ENCODE results near the gene FRMPD4.

Gene FRMPD4

DNA sequence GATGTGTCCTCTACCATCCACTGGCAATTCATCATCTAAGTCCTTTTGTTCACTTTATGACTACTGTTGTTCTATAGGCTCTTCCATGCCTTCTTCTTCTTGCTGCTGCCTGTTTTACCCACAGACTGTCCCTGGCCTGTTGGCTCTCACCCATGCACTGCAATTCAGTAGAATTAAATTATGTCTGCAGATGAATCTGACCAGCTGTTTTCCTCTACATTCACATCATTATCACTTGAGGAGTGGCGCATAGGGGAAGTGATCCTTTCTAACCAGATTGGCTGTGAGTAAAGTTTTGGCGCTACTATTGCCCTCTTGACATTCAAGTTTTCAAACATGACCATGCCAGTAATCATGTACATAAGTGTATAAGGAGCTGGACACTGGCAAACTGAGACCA lies 91.7 kb downstream of the FRMPD4 start:
- no peak for DNase-seq (ENCODE audit: low read depth)
- TF ChIP-seq, protein P1, sequence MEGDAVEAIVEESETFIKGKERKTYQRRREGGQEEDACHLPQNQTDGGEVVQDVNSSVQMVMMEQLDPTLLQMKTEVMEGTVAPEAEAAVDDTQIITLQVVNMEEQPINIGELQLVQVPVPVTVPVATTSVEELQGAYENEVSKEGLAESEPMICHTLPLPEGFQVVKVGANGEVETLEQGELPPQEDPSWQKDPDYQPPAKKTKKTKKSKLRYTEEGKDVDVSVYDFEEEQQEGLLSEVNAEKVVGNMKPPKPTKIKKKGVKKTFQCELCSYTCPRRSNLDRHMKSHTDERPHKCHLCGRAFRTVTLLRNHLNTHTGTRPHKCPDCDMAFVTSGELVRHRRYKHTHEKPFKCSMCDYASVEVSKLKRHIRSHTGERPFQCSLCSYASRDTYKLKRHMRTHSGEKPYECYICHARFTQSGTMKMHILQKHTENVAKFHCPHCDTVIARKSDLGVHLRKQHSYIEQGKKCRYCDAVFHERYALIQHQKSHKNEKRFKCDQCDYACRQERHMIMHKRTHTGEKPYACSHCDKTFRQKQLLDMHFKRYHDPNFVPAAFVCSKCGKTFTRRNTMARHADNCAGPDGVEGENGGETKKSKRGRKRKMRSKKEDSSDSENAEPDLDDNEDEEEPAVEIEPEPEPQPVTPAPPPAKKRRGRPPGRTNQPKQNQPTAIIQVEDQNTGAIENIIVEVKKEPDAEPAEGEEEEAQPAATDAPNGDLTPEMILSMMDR (IDR thresholded peaks at IDR 0.05; ENCODE audit: low read depth, low read length, missing control alignments) = no peak
- no peak overlapping the region for H3K4me3 ChIP-seq (ENCODE audit: low read depth, low read length)

DNA sequence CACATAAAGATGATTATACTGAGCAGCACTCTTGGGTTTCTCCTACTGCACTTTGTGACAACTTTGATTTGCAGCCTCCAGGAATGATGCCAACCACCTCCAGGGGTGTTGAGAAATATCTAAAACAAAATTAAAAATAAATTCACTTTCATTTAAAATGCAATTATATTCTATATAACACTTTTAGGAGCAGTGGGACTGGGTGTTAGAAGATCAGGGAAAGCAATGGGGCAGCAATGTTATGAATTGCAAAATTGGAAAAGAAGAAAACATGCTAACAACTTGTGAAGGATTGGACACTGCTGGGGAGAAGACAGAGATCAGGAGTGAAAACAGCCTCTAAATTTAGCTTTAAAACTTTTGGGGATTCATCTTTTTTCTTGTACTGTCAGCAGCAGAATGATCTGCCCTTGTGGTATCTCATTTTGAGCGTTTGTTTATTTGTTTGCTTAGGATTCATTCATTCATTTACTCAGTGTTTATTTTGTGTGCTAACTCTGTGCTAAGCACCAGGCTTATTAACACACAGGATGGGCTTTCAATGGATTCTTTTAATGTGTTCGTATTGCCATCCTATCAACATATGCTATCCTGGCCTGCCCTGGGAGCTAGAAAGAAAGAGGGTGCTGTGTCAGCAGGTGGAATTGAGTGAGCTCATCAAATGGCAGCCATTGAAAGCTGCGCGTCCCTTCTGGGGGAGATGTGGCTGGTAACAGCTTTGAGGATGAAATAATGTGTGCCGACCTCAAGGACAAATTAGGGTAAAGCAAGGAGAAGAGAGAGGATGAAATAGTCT lies 96.5 kb downstream of the FRMPD4 start:
- TF ChIP-seq, protein P1 (IDR thresholded peaks at IDR 0.05; ENCODE audit: low read depth, low read length, missing control alignments) = no peak
- DNase-seq (ENCODE audit: low read depth) = no peak
- H3K4me3 ChIP-seq (ENCODE audit: low read depth, low read length) = no peak overlapping the region

DNA sequence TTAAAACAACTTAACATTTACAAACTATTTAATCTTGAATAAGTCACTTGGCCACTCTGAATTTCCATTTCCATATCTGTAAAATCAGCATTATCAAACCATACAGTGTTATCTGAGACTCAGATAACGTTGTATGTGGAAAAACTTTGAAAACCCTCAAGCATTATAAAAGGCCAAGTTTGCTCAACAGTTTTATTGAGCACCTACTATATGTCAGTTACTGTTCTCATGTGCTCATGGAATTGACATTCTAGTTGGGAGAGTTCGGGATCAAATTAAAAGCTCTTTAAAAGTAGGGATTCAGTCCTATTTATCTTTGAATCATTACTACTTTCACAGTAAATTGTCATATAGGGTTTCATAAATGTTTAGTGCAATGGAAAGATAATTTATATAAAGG lies 97.9 kb downstream of the FRMPD4 start:
- TF ChIP-seq, protein P1 (IDR thresholded peaks at IDR 0.05; ENCODE audit: low read depth, low read length, missing control alignments) = no peak
- no peak for DNase-seq (ENCODE audit: low read depth)
- no peak overlapping the region for H3K4me3 ChIP-seq (ENCODE audit: low read depth, low read length)

- TF ChIP-seq, protein P1 (IDR thresholded peaks at IDR 0.05; ENCODE audit: low read depth, low read length, missing control alignments) = no peak
- DNase-seq (ENCODE audit: low read depth) = no peak
- H3K4me3 ChIP-seq (ENCODE audit: low read depth, low read length) = no peak overlapping the region
These were observed 98.9 kb downstream of the FRMPD4 start for GRCh38 chrX:12237131-12237530.

DNA sequence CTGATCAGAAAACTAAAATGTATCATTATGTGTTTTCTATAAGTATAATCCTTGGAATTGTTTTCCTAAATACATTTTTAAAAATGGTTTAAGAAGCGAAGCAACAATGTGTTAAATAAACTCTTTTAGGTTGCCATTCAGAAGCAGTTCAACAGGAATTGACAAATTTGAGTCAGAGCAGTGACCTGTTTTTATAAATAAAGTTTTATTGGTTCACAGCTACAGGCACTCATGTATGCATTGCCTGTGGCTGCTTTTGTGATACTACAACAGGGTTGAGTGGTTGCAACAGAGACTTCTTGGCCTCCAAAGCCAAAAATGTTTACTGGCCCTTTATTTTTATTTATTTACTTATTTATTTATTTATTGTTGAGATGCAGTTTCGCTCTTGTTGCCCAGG lies 99.5 kb downstream of the FRMPD4 start:
- TF ChIP-seq, protein P1 (IDR thresholded peaks at IDR 0.05; ENCODE audit: low read depth, low read length, missing control alignments) = no peak
- no peak for DNase-seq (ENCODE audit: low read depth)

DNA sequence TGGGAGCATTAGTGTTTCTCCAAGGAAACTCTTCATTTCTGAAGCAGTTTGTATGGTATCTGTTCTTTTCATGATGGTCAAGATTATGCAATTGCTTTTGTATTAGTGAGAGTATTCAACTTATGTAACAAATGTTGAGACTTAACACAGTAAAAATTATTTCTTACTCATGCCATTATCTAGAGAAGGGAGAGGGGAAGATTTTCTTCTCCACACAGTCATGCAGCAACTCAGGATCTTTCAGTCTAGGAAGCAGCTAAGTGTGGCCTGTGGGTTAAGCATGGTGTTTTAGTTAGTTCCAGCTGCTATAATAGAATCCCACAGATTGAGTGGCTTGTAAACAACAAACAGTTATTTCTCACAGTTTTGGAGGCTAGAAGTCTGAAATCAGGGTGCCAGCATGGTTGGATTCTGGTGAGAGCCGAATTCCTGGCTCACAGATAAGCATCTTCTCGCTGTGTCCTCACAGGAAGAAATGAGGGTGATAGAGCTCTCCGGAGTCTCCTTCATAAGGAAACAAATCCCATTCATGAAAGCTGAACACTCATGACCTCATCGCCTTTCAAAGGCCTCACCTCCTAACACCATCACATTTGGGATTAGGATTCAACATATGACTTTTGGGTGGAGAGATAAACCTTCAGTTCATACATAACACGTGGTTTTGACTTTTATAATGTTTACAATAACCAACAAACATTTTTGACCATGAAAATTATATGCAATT lies 101.2 kb downstream of the FRMPD4 start:
- H3K4me3 ChIP-seq (ENCODE audit: low read depth, low read length) = no peak overlapping the region
- TF ChIP-seq, protein P1 (IDR thresholded peaks at IDR 0.05; ENCODE audit: low read depth, low read length, missing control alignments) = no peak
- no peak for DNase-seq (ENCODE audit: low read depth)

More for the DNA sequence above, 99.5 kb downstream of the FRMPD4 start:
- H3K4me3 ChIP-seq (ENCODE audit: low read depth, low read length) = no peak overlapping the region

Measured in GM12864 (cell line).